GM12891 (cell line): ENCODE data around the gene OSBPL1A.

Experiments used
- DNase-seq: peaks from one replicate; pipeline ENCODE4 v3.0.0; 2011; ENCODE audit warnings: low spot score; ENCODE audit not compliant: insufficient read length
- FAIRE-seq: peaks from 2 replicates; lab custom pipeline; 2011; peaks lifted over from hg19 to GRCh38; lab: Jason Lieb, UNC
- PAX5 ChIP-seq: IDR thresholded peaks from 2 replicates; pipeline ENCODE4 v1.6.1; 2011; ENCODE audit warnings: low read length, moderate library complexity, mild to moderate bottlenecking; ENCODE audit not compliant: insufficient read depth, severe bottlenecking
- POLR2A ChIP-seq: IDR thresholded peaks from 2 replicates; pipeline ENCODE4 v1.6.1; 2011; ENCODE audit warnings: low read depth, low read length, control low read depth
- POLR2AphosphoS5 ChIP-seq: IDR thresholded peaks from 2 replicates; pipeline ENCODE4 v1.6.1; 2011; ENCODE audit warnings: low read depth, low read length, control low read depth
- POU2F2 ChIP-seq: IDR thresholded peaks from 2 replicates; pipeline ENCODE4 v1.6.1; 2011; ENCODE audit warnings: low read depth, mild to moderate bottlenecking, control low read depth, low read length, moderate library complexity
- SPI1 ChIP-seq: IDR thresholded peaks from 2 replicates; pipeline ENCODE4 v1.6.1; 2011; ENCODE audit warnings: low read depth, low read length, control low read depth
- TAF1 ChIP-seq: IDR thresholded peaks from 2 replicates; pipeline ENCODE4 v1.6.1; 2011; ENCODE audit warnings: low read depth, low read length, control low read depth

Gene OSBPL1A

GRCh38 chr18:24402209-24402785, 4.7 kb upstream of the OSBPL1A start:
- TF ChIP-seq POU2F2 (no peak), POLR2A (no peak), POLR2AphosphoS5 (no peak), TAF1 (no peak), SPI1 (no peak), PAX5 (no peak)
- DNase-seq (no peak), FAIRE-seq (no peak)

DNA sequence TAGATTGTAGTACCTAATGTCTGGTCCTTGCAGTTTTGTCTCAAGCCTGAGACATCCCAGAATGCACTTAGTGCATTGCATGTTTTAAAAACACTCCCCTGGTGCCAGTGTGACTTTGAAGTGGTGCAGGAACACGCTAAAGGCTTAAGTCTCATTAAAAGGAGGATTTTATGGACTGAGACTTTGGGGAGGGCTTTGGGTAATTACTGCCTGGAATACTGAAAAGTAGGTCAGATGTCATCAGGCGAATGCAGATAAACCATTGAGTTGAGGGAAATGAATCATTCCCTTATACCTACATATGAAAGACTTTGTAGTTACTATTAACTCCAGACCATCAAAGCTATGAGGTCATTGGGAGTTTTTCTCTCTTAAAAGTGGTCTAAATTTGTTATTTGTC, 3.0 kb upstream of the OSBPL1A start:
- DNase-seq = no peak

GRCh38 chr18:24398540-24398939, 916 bp upstream of the OSBPL1A start:
- DNase-seq = no peak
- FAIRE-seq = no peak
- TF ChIP-seq POLR2A = no peak
- no peak for TF ChIP-seq PAX5

More for the DNA sequence above, 3.0 kb upstream of the OSBPL1A start:
- no peak for FAIRE-seq
- TF ChIP-seq TAF1 = no peak
- no peak for TF ChIP-seq SPI1
- no peak for TF ChIP-seq POU2F2
- TF ChIP-seq POLR2AphosphoS5 = no peak
- no peak for TF ChIP-seq PAX5
- TF ChIP-seq POLR2A = no peak

- DNase-seq (no peak), FAIRE-seq (peak; percentile 28)
- TF ChIP-seq POLR2A (no peak), TAF1 (no peak), SPI1 (no peak), POU2F2 (no peak), PAX5 (no peak), POLR2AphosphoS5 (no peak)
These were observed 412 bp downstream of the OSBPL1A start for GRCh38 chr18:24397131-24397693.

GRCh38 chr18:24396082-24396633, 1.5 kb downstream of the OSBPL1A start:
- no peak for DNase-seq
- no peak for FAIRE-seq

GRCh38 chr18:24395049-24395795, 2.4 kb downstream of the OSBPL1A start:
- no peak for FAIRE-seq
- no peak for TF ChIP-seq PAX5
- TF ChIP-seq POLR2A = no peak
- TF ChIP-seq TAF1 = no peak
- TF ChIP-seq POU2F2 = no peak
- TF ChIP-seq POLR2AphosphoS5 = no peak
- TF ChIP-seq SPI1 = no peak

More at GRCh38 chr18:24396082-24396633, 1.5 kb downstream of the OSBPL1A start:
- TF ChIP-seq POLR2AphosphoS5 (no peak), POU2F2 (no peak), SPI1 (no peak), PAX5 (no peak), TAF1 (no peak), POLR2A (no peak)

DNA sequence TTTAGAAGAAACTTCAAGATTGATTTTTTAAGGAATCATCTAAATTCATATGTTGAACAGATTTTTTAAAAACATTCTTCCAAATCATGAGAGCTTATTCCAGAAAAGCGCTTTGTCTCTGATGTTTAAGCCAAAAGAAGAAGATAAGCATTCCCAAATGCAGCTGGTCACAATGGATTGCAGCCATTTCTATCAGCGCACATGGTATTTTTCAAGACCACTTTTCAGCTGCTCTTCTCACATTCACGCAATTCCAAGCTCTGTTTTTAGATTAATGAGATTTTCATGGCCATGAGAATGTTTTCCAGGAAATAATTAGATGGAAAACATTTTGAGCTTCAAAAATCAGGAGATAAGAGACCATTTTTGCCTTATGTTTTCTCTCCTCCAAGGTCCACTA, 8.7 kb downstream of the OSBPL1A start:
- TF ChIP-seq POLR2A = no peak
- TF ChIP-seq TAF1 = no peak
- no peak for TF ChIP-seq PAX5
- TF ChIP-seq POLR2AphosphoS5 = no peak
- no peak for TF ChIP-seq POU2F2
- no peak for TF ChIP-seq SPI1
- FAIRE-seq (no peak), DNase-seq (no peak)

More at GRCh38 chr18:24395049-24395795, 2.4 kb downstream of the OSBPL1A start:
- no peak for DNase-seq

- DNase-seq (no peak), FAIRE-seq (no peak)
- TF ChIP-seq POLR2AphosphoS5 (no peak), TAF1 (no peak), PAX5 (no peak)
These were observed 10.9 kb downstream of the OSBPL1A start for GRCh38 chr18:24386681-24387080.

DNA sequence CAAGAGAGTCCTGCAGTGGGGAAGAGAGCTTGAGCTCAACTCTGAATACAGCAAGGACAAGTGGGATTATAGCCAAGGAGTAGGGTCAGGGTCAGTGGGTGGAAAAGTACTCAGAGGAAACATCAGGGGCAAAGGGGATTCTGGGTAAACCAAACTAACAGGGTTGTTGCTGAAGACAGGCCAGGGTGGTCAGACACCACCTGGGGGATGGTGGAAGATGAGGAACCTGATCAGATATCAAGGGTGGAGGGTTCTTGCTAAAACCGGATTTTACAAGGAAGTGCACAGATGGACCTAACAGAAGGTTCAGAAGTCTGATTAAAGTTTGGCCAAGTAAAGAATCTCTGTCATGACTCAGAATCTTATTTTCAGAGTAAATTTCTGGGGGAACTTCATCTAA, 16.5 kb downstream of the OSBPL1A start:
- no peak for DNase-seq
- no peak for FAIRE-seq
- TF ChIP-seq POLR2A = no peak
- no peak for TF ChIP-seq POLR2AphosphoS5
- TF ChIP-seq POU2F2 = no peak
- no peak for TF ChIP-seq TAF1
- TF ChIP-seq PAX5 = no peak
- no peak for TF ChIP-seq SPI1
